Measurements from ENCODE around the gene GATD1.
"Not testable (repeated sequence)": the region's sequence is repeated elsewhere in the genome, so short reads cannot be mapped to it uniquely, and the experiment has no call there.

Gene GATD1

DNA sequence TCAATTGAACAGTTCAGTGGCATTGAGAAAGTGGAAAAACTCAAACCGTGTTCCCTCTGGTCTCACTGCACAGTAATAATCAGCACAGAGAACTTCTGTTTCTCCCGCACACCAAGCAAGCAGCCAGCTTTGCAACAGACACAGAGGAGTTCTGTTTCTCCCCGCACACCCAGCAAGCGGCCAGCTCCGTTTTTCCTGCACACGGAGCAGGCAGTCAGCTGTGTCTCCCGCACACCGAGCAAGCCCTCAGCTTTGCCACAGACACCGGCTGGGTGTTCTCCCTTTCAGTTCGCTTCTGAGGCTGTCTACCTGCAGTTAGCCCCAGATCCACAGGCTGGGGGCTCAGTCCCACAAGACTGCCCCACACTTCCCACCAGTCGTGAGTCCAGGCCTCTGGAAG, 39.9 kb downstream of the GATD1 start:
- no peak overlapping the region for H3K9ac ChIP-seq (ENCODE audit: insufficient read length)
- DNase-seq (ENCODE audit: low read depth, low spot score) = no peak
- no peak overlapping the region for H3K4me3 ChIP-seq
- H3K36me3 ChIP-seq (ENCODE audit: insufficient read depth, low read length) = no peaks in the 10 kb centered on the region
- no peaks in the 10 kb centered on the region for H3K9me3 ChIP-seq (ENCODE audit: low read depth, low read length)
- TF ChIP-seq FOXP2 (optimal IDR thresholded peaks at IDR 0.05; ENCODE audit: control extremely low read depth, extremely low read length, insufficient read depth) (no peak), POLR2AphosphoS5 (IDR thresholded peaks at IDR 0.05; ENCODE audit: borderline replicate concordance, low read depth, low read length) (no peak), EZH2 (IDR thresholded peaks at IDR 0.05) (no peak)
- no peak overlapping the region for H3K27ac ChIP-seq

DNA sequence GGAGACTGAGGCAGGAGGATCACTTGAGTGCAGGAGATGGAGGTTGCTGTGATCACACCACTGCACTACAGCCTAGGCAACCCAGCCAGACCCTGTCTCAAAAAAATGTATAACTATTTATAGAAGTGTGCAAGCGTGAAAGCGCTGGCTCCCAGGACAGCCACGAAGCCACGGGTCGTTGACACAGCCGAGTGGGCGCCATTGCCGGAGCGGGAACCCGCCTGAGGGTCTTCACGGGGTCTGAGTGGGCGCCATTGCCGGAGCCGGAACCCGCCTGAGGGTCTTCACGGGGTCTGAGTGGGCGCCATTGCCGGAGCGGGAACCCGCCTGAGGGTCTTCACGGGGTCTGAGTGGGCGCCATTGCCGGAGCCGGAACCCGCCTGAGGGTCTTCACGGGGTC, 42.7 kb downstream of the GATD1 start:
- not testable (repeated sequence) for H3K36me3 ChIP-seq (ENCODE audit: insufficient read depth, low read length); H3K9ac ChIP-seq (ENCODE audit: insufficient read length); H3K9me3 ChIP-seq (ENCODE audit: low read depth, low read length); H3K27ac ChIP-seq; H3K4me3 ChIP-seq; DNase-seq (ENCODE audit: low read depth, low spot score)

DNA sequence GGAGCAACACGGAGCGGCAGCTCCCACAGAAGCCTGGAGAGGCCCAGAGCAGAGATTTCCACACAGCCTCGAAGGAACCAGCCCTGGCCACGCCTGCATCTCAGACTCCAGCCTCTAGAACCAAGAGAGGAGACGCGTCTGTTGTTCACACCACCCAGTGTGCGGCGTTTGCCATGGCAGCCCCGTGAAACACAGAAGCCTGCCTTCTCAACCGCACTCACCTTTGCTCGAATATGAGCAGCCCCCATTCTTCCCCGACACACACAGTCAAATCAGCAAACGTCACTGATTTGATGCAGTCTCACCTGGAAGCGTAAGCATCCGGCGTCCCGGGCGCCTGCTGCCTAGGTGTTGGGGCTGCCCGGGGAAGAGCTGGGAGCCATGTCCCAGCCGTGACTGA, 44.2 kb downstream of the GATD1 start:
- no peak for TF ChIP-seq POLR2AphosphoS5 (IDR thresholded peaks at IDR 0.05; ENCODE audit: borderline replicate concordance, low read depth, low read length)
- no peak for TF ChIP-seq FOXP2 (optimal IDR thresholded peaks at IDR 0.05; ENCODE audit: control extremely low read depth, extremely low read length, insufficient read depth)
- TF ChIP-seq EZH2 (IDR thresholded peaks at IDR 0.05) = no peak
- Histone ChIP-seq H3K9me3 (ENCODE audit: low read depth, low read length) (no peaks in the 10 kb centered on the region), H3K36me3 (ENCODE audit: insufficient read depth, low read length) (no peaks in the 10 kb centered on the region), H3K9ac (ENCODE audit: insufficient read length) (no peak overlapping the region), H3K27ac (no peak overlapping the region), H3K4me3 (no peak overlapping the region)
- DNase-seq (ENCODE audit: low read depth, low spot score) = no peak

DNA sequence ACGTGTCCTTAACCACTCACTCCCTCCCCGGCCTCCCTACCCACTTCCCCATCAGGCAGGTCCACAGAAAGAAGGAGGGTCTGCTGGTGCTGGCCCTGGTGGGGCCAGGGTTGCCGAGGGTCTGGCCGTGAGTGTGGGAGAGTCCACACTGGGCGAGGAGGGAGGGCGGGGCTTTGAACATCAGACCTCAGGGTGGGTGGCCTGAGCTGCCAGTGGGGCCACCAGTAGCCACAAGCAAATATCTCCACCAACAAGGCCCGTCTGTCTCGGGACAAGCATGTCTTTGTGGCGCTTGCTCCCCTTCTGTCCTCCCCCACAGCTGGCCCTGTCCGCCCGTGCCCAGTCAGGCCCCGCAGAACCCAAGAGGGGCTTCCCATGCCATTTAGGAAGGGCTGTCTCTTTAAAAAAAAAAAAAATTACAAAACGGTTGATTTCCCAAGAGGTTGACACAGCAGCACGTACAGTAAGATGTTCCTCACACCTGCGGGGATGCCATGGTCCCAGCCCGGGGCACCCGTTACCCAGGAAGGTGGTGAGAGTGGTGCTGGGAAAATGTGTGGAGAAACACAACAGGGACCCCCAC, 47.7 kb downstream of the GATD1 start:
- no peak for DNase-seq (ENCODE audit: low read depth, low spot score)
- H3K9ac ChIP-seq (ENCODE audit: insufficient read length) = no peak overlapping the region
- no peak overlapping the region for H3K27ac ChIP-seq

DNA sequence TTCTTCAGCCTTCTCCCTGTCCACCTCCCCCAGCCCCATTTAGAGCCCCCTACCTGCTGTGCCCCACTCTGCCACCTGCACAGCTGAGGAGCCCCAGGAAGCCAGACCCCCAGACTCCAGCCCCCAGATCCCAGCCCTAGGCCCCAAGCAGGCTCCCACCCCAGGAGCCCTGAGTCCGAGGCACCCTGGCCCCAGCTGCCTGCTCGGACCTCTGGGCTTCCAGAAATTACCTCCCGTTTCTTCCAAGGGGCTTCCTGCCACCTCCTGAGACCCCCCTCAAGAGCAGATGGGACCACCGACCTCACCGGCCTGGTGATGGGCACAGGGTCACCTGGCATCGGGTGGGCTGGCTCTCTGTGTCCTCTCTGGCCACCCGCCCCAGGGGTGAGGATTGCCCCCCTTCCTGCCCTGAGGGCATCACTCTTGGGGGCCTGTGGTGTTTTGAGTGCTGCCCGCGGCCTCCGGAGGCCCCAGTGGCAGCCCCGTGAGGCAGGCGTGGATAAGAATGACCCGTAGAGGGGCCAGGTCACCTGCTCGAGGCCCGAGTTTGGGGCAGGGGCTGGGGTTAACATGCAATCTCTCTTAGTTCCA, 48.3 kb downstream of the GATD1 start:
- DNase-seq (ENCODE audit: low read depth, low spot score) = no peak
- Histone ChIP-seq H3K36me3 (ENCODE audit: insufficient read depth, low read length) (no peaks in the 10 kb centered on the region), H3K4me3 (no peak overlapping the region), H3K9ac (ENCODE audit: insufficient read length) (no peak overlapping the region), H3K9me3 (ENCODE audit: low read depth, low read length) (no peaks in the 10 kb centered on the region), H3K27ac (no peak overlapping the region)
- TF ChIP-seq EZH2 (IDR thresholded peaks at IDR 0.05) (no peak), FOXP2 (optimal IDR thresholded peaks at IDR 0.05; ENCODE audit: control extremely low read depth, extremely low read length, insufficient read depth) (no peak), POLR2AphosphoS5 (IDR thresholded peaks at IDR 0.05; ENCODE audit: borderline replicate concordance, low read depth, low read length) (no peak)

More for the DNA sequence above, 47.7 kb downstream of the GATD1 start:
- Histone ChIP-seq H3K4me3 (no peak overlapping the region), H3K36me3 (ENCODE audit: insufficient read depth, low read length) (no peaks in the 10 kb centered on the region), H3K9me3 (ENCODE audit: low read depth, low read length) (no peaks in the 10 kb centered on the region)
- TF ChIP-seq FOXP2 (optimal IDR thresholded peaks at IDR 0.05; ENCODE audit: control extremely low read depth, extremely low read length, insufficient read depth) (no peak), EZH2 (IDR thresholded peaks at IDR 0.05) (no peak), POLR2AphosphoS5 (IDR thresholded peaks at IDR 0.05; ENCODE audit: borderline replicate concordance, low read depth, low read length) (no peak)

DNA sequence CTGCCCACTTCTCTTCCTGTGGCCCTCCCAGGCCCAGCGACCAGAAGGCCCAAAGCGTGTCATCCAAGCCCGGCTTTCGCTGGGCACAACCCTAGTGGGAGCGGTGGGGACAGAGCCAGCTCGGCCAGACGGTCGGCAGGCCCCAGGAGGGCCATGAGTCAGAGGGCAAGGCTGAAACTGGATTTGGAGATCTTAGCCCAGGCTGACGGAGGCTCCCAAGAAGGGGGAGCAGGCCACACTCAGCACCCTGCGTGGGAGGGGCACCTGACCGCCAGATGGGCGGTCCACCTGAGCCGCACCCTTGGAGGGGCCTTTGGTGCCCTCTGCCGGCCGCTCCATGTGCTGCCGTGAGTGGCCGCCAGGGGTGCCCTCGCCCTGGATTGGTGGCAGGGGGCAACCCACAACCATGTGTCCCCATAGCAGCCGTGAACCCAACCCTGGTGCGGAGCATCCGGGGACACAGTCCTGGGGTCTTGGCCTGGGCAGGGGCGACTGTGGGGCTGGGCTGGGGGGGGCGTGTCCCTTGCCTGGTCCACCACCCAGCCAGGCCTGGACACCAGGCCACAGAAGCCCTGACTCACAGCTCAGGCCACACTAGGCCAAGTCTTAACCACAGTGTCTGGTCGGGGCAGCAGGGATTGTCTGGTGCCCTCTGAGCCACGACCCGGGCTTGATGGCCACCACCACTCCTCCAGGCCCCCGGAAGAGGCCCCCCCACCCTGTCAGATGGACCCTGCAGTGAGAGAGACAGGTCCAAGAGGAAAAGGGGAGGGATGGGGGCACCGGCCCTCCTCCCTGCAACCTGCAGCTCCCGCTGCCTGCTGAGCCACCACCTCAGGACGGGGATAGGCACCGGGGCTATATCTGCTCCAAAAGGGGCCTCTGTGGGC, 49.2 kb downstream of the GATD1 start:
- no peaks in the 10 kb centered on the region for H3K9me3 ChIP-seq (ENCODE audit: low read depth, low read length)
- no peak for TF ChIP-seq POLR2AphosphoS5 (IDR thresholded peaks at IDR 0.05; ENCODE audit: borderline replicate concordance, low read depth, low read length)
- no peak for TF ChIP-seq EZH2 (IDR thresholded peaks at IDR 0.05)
- no peak for TF ChIP-seq FOXP2 (optimal IDR thresholded peaks at IDR 0.05; ENCODE audit: control extremely low read depth, extremely low read length, insufficient read depth)
- no peaks in the 10 kb centered on the region for H3K36me3 ChIP-seq (ENCODE audit: insufficient read depth, low read length)
- H3K9ac ChIP-seq (ENCODE audit: insufficient read length) = no peak overlapping the region
- H3K27ac ChIP-seq = no peak overlapping the region
- DNase-seq (ENCODE audit: low read depth, low spot score) = no peak
- H3K4me3 ChIP-seq = no peak overlapping the region

DNA sequence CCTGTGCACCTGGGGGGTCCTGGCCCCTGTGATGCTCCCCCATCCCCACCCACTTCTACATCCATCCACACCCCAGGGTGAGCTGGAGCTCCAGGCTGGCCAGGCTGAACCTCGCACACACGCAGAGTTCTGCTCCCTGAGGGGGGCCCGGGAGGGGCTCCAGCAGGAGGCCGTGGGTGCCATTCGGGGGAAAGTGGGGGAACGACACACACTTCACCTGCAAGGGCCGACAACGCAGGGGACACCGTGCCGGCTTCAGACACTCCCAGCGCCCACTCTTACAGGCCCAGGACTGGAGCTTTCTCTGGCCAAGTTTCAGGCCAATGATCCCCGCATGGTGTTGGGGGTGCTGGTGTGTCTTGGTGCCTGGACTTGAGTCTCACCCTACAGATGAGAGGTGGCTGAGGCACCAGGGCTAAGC, 50.0 kb downstream of the GATD1 start:
- no peak for DNase-seq (ENCODE audit: low read depth, low spot score)
- Histone ChIP-seq H3K27ac (no peak overlapping the region), H3K36me3 (ENCODE audit: insufficient read depth, low read length) (no peaks in the 10 kb centered on the region), H3K9me3 (ENCODE audit: low read depth, low read length) (no peaks in the 10 kb centered on the region), H3K9ac (ENCODE audit: insufficient read length) (no peak overlapping the region), H3K4me3 (no peak overlapping the region)
- TF ChIP-seq EZH2 (IDR thresholded peaks at IDR 0.05) = no peak
- TF ChIP-seq FOXP2 (optimal IDR thresholded peaks at IDR 0.05; ENCODE audit: control extremely low read depth, extremely low read length, insufficient read depth) = no peak
- no peak for TF ChIP-seq POLR2AphosphoS5 (IDR thresholded peaks at IDR 0.05; ENCODE audit: borderline replicate concordance, low read depth, low read length)

DNA sequence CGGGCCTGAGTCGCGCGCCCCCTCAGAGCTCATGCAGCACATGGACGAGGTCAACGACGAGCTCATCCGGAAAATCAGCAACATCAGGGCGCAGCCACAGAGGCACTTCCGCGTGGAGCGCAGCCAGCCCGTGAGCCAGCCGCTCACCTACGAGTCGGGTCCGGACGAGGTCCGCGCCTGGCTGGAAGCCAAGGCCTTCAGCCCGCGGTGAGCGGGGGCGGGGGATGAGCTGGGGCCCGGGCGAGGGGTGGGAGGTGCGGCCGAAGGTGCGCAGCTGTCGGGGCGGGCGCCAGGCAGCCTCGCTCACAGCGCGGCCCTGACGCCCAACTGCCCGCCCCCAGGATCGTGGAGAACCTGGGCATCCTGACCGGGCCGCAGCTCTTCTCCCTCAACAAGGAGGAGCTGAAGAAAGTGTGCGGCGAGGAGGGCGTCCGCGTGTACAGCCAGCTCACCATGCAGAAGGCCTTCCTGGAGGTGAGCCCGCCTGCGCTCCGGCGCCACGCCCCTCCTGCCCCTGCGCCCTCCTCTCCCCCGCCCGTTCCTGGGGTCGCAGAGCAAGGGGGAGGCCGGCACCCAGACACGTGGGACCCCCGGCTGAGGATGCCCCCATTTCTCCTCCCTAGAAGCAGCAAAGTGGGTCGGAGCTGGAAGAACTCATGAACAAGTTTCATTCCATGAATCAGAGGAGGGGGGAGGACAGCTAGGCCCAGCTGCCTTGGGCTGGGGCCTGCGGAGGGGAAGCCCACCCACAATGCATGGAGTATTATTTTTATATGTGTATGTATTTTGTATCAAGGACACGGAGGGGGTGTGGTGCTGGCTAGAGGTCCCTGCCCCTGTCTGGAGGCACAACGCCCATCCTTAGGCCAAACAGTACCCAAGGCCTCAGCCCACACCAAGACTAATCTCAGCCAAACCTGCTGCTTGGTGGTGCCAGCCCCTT, 50.7 kb downstream of the GATD1 start:
- no peak for DNase-seq (ENCODE audit: low read depth, low spot score)
- Histone ChIP-seq H3K4me3 (no peak overlapping the region), H3K9me3 (ENCODE audit: low read depth, low read length) (no peaks in the 10 kb centered on the region), H3K9ac (ENCODE audit: insufficient read length) (no peak overlapping the region), H3K27ac (no peak overlapping the region), H3K36me3 (ENCODE audit: insufficient read depth, low read length) (no peaks in the 10 kb centered on the region)
- TF ChIP-seq EZH2 (IDR thresholded peaks at IDR 0.05) (no peak), FOXP2 (optimal IDR thresholded peaks at IDR 0.05; ENCODE audit: control extremely low read depth, extremely low read length, insufficient read depth) (no peak), POLR2AphosphoS5 (IDR thresholded peaks at IDR 0.05; ENCODE audit: borderline replicate concordance, low read depth, low read length) (no peak)
